Measurements from ENCODE around the gene CABP4.

Gene CABP4

GRCh38 chr11:67504005-67504949 is 49.1 kb downstream of the CABP4 start:
- H3K4me3 ChIP-seq (ENCODE audit: low read depth, low read length) = peak overlapping the region; percentile 60
- DNase-seq (ENCODE audit: low read depth) = no peak

GRCh38 chr11:67504950-67505581 is 49.9 kb downstream of the CABP4 start, which contains the start of gene PITPNM1:
PITPNM1 (minus strand) TSS chr11:67505363; CDS start chr11:67504180, 1,183 bp downstream.
- H3K4me3 ChIP-seq (ENCODE audit: low read depth, low read length) = peak within 1 kb of the TSS; percentile 60

DNA sequence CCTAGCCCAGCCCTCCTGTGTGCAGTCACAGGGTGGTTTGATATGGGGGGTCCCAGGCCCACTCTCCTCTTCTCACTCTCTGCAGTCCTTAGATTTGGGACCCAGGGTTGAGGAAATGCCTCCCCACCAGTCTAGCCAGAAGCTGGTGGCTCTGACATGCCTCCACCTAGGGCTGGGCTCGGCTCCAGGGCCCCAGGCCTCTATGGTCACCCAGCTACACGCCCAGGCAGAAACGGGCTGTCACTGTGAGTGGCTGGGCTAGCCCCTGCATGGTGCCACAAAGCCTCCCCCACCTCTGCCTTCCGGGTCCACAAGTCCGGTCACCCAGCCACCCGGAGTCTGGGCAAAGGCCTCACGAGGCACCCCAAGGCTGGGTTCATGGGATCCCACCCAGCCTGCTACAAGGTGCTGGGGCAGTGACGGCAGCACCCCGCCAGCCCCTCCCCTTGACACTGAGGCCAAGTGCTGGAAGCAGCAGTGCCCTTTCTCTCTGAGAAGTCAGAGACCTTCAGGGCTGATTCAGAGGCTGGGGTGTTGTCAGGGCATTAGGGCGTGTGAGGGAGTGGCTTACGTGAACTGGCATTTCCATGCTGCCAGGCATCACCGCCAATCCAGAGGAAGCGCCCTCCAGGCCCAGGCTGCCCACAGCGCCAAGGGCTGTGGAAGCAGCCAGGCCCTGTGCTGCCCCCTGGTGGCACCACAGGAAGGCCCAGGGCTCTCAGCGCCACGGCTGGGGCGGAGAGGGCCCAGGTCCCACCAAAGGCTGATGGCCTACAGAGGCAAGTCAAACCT is 50.6 kb downstream of the CABP4 start:
- peak overlapping the region; percentile 60 for H3K4me3 ChIP-seq (ENCODE audit: low read depth, low read length)
- DNase-seq (ENCODE audit: low read depth) = peak; percentile 47

More at GRCh38 chr11:67504950-67505581, 49.9 kb downstream of the CABP4 start, which contains the start of gene PITPNM1:
- DNase-seq (ENCODE audit: low read depth) = no peak

DNA sequence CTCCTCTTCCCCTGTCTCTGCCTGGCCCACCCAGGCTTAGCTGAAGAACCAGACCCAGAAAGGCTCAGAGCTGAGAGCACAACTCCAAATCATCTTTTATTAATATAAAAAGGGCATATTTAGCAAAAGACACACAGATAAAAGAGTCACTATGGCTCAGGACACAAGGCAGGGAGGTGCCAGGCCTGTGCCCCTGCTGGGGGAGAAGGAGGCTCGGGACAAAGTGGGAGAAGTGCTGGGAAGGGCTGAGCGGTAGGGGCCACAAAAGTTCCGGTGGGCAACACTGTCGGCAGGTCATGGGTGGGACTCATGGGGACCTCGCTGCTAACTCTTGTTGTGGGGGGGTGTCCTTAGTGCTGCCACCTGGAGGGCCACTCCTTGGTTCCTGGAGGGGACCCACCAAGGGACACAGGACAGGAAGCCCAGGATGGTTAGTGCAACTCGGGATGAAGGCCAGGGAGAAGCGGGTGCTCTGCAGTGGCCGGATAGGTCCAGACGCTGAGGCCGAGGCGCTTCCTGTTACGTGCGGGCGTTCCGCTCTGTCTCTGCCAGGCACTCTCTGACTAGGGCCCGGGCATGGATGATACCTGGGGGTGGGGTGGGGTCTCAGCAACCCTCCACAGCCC is 51.4 kb downstream of the CABP4 start:
- DNase-seq (ENCODE audit: low read depth) = no peak
- no peak overlapping the region for H3K4me3 ChIP-seq (ENCODE audit: low read depth, low read length)

DNA sequence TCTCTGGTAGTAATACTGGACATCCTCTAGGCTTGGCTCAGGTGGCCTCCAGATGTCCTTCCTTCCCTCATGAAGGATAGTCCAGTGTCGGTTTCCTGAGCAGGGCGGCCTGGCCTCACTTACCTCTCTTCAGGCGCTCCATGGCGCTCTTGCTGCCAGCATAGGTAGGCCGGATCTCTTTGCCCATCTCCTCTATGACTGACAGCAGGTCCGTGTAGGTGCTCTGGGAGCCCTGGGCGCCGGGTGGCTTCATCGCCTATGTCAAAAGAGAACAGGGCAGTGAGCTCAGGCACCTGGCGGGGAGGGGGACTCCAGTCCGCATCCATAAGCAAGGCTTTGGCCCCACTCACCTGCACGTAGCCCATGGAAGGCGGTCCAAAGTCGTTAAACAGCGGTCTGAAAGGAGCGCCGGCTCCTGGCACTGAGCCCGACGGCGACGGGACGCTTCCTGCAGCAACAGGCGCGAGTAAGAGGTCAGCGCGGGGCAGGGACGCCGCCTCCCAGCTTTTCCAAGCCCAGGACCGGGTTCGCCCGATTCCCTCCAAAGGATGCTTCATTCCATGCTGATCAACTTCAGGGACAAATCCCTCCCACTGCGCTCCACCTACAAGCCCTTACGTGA is 52.2 kb downstream of the CABP4 start:
- DNase-seq (ENCODE audit: low read depth) = no peak

DNA sequence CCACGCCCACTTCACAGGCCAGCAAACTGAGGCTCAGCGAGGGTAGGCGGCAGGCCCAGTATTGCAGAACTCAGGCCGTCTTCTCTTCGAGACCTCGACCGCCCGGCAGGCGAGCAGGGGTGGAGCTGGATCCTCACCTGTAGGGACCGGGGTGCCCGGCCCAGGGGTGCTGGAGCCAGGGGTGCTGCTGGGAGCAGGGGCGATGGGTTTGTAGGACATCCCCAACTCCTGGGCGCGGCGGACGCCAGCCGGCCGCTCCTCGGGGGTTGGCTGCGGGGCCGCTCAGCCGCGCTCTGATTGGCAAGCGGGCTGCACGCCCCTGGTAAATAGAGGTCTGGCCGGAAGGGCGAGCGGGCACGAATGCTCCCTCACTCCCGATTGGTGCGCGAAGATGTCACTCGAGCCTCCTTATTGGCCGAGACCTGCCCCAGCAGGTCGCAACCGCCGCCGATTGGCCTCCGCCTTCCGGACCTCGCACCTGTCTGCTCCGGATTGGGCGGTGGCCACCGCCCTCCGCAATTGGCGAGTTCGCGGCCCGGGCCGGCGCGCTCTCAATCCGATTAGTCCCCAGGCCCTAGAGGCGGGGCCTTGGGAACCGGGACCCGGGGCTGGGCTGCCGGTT is 52.8 kb downstream of the CABP4 start, which contains the start of gene CDK2AP2:
Gene CDK2AP2 (minus strand): TSS at position 299 of the 622 bp plus-strand sequence. CDS start 80 bp downstream, at position 219.
- H3K4me3 ChIP-seq (ENCODE audit: low read depth, low read length) = peak within 1 kb of the TSS; percentile 76
- peak; percentile 99 for DNase-seq (ENCODE audit: low read depth)

More for the DNA sequence above, 52.2 kb downstream of the CABP4 start:
- H3K4me3 ChIP-seq (ENCODE audit: low read depth, low read length) = peak overlapping the region; percentile 76

DNA sequence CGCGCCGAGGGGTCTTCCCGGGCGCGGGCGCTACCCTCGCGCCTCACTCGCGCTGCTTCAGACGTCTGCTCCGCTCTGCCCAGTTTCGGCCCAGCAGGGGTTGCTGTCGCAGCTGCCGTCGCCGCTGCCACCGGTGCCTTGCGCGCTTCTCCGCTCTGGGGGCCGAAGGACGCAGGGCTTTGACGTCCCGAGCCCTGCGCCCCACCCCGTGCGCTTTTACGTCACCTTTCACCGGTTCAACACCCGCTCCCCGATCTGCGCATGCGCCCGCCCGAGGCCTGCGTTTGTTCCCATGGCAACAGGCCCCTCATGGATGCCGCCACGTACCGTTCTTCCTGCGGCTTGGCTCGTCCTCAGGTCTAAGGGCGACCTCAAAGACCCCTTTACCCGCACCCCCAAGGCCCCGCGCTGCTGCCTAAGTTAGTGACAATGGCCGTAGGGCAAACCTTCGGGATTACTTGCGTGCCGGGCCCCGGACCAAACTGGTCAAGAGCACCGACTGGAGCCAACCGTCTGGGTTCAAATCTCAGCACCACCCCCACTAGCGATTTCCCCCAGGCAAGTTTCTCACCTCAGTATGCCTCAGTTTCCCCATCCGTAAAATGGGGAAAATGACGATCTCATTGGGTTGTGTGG is 53.5 kb downstream of the CABP4 start:
- peak; percentile 82 for DNase-seq (ENCODE audit: low read depth)
- peak overlapping the region; percentile 76 for H3K4me3 ChIP-seq (ENCODE audit: low read depth, low read length)

GRCh38 chr11:67510023-67510345 is 54.8 kb downstream of the CABP4 start:
- DNase-seq (ENCODE audit: low read depth) = no peak
- H3K4me3 ChIP-seq (ENCODE audit: low read depth, low read length) = no peak overlapping the region

Data from skeletal muscle cell (primary cell).